HL-60 (cell line): Measurements from ENCODE around the gene DLEC1.

ENCODE experiments used
- CTCF ChIP-seq: IDR thresholded peaks from one replicate; pipeline ENCODE4 v1.5.1; 2011; ENCODE audit warnings: low read length, control low read depth, inconsistent platforms; ENCODE audit not compliant: insufficient read depth
- POLR2AphosphoS5 ChIP-seq: IDR thresholded peaks from 2 replicates; pipeline ENCODE4 v1.6.1; 2012; ENCODE audit warnings: low read depth

DNA sequence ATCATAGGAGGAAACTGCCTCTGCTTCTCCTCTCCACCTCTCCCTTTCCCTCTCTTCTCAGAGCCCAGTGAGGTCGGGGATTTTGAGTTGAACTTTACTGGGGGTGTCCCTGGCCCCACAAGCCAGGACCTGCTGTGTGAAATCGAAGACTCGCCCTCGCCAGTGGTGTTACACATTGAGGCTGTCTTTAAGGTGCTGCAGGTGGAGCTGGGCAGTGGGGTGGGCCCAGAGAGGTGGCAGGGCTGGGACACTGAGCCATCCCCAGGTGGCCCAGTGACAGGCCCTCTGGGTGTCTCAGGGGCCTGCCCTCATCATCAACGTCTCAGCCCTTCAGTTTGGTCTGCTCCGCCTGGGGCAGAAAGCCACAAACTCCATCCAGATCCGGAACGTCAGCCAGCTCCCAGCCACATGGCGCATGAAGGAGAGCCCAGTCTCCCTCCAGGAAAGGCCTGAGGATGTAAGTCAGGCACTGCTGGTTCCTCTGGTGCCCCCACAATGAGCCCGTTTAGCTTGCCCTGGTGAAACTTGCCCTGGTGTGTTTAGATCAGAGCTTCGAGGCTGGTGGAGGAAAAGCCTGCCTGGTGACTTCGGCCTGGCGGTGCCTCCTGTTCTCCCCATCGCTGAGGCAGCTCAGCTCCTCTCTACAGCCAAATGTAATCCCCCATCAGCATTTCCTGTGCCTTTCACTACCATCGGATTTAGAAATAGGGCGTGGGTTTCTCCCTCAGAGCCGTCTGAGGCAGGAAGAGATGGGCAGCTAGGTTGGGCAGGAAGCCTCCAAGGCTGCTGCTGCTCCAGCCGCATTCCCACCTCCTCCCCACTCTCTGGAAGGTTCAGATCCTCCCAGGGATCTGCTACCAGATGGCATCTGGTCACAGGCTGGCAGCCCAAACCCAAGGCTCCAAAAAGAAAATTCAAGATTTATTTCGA lies 58.7 kb downstream of the DLEC1 start:
- TF ChIP-seq CTCF, result no peak
- TF ChIP-seq POLR2AphosphoS5, result no peak
